Measurements from ENCODE around the gene GALNT17.

GALNT17 gene

DNA sequence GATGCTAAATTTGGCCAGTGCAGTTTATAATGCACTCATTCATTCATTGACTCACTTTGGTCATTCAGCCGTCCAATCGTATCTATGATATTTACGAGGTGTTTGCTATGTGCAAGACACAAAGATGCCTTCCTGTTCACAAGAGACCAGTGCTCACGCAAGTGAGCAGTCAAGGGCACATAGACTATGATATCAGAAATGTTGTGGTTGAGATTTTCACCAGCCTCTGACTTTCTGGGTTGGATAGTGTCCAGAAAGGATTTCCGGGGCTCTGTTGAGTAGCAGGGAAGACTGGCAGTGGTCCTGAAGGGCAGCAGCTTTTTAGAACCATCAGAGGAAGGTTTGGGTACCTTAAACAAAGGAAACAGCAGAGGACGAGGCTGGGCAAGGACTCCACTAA is 191.8 kb downstream of the GALNT17 start:
- Histone ChIP-seq H3K36me3 (ENCODE audit: control insufficient read depth, insufficient read depth, low read length) (no peaks in the 10 kb centered on the region), H3K4me3 (replicated peaks; ENCODE audit: low read depth, low read length) (no peak overlapping the region)

DNA sequence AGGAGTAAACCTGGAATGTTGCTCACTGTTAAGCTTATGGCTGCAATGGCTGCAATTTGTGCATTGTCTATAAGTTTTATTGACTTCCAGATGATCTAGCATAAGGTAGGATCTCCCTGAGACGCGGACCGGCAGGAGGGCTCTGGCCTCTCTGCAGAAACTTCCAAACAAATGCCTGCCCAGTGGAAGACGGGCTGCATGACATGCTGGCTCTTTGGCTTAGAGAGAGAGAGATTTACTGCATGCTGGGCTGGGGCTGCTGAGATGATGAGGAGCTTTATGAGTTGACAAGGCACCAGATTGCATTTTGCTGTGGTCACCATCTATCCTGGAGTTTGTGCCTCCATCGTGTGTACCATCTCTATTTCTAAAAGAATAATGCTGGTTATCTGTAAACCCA is 193.2 kb downstream of the GALNT17 start:
- Histone ChIP-seq H3K36me3 (ENCODE audit: control insufficient read depth, insufficient read depth, low read length) (no peaks in the 10 kb centered on the region), H3K4me3 (replicated peaks; ENCODE audit: low read depth, low read length) (no peak overlapping the region), H3K27me3 (replicated peaks; ENCODE audit: control insufficient read depth, insufficient read depth, low read length) (no peaks in the 10 kb centered on the region)
- no peak for DNase-seq (ENCODE audit: extremely low read depth, insufficient read length)
- TF ChIP-seq CTCF (IDR thresholded peaks at IDR 0.05; ENCODE audit: insufficient read depth, low read length, poor library complexity, severe bottlenecking) = no peak

More for the DNA sequence above, 191.8 kb downstream of the GALNT17 start:
- TF ChIP-seq CTCF (IDR thresholded peaks at IDR 0.05; ENCODE audit: insufficient read depth, low read length, poor library complexity, severe bottlenecking) = no peak
- H3K27me3 ChIP-seq (replicated peaks; ENCODE audit: control insufficient read depth, insufficient read depth, low read length) = no peaks in the 10 kb centered on the region
- DNase-seq (ENCODE audit: extremely low read depth, insufficient read length) = no peak

- Histone ChIP-seq H3K36me3 (ENCODE audit: control insufficient read depth, insufficient read depth, low read length) (no peaks in the 10 kb centered on the region), H3K4me3 (replicated peaks; ENCODE audit: low read depth, low read length) (no peak overlapping the region), H3K27me3 (replicated peaks; ENCODE audit: control insufficient read depth, insufficient read depth, low read length) (no peaks in the 10 kb centered on the region)
- DNase-seq (ENCODE audit: extremely low read depth, insufficient read length) = no peak
- TF ChIP-seq CTCF (IDR thresholded peaks at IDR 0.05; ENCODE audit: insufficient read depth, low read length, poor library complexity, severe bottlenecking) = no peak
Observed at GRCh38 chr7:71326595-71326994, 194.7 kb downstream of the GALNT17 start.

DNA sequence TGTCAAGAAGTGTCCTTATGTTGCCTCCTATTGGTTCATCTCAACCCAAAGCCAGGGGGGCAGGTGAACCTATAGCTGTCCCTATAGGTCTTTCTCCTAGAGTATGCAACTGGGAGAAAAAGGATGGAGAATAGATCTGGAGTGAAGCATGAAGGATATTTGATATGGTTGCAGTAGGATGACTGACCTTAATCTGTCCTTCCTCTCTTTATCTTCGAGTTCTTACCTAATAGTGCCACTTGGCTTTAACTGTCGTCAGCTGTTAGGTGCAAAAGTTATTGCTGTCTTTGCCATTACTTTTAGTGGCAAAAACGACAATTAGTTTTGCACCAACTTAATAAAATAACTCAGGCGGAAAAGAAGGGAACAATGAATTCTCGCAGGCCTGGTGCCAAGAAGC is 196.0 kb downstream of the GALNT17 start:
- Histone ChIP-seq H3K36me3 (ENCODE audit: control insufficient read depth, insufficient read depth, low read length) (no peaks in the 10 kb centered on the region), H3K4me3 (replicated peaks; ENCODE audit: low read depth, low read length) (no peak overlapping the region), H3K27me3 (replicated peaks; ENCODE audit: control insufficient read depth, insufficient read depth, low read length) (no peaks in the 10 kb centered on the region)
- DNase-seq (ENCODE audit: extremely low read depth, insufficient read length) = no peak
- no peak for TF ChIP-seq CTCF (IDR thresholded peaks at IDR 0.05; ENCODE audit: insufficient read depth, low read length, poor library complexity, severe bottlenecking)

DNA sequence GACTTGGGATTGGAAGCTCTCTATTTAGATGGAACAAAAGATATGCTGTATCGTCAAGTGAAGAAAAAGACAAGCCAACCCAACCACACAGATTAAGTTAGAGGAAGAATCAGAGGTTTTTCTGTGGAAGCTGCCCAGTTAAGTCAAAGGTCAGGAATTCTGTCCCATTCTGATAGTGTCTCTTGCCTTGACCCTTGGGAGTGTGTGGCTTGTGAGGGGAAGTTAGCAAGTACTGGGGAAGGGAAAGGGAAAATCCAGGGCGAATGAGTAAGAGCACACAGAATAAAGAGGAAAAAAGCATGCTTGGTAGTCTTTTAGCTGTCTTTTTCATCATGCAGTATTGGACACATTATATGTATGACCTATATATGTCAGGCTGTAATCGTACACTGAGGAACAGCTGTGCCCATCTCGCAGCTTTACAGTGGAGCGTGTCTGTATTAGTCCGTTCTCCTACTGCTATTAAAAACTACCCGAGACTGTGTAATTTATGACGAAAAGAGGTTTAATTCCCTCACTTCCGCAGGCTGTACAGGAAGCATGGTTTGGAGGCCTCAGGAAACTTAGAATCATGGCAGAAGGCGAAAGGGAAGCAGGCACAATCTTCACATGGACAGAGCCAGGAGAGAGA is 197.2 kb downstream of the GALNT17 start:
- Histone ChIP-seq H3K27me3 (replicated peaks; ENCODE audit: control insufficient read depth, insufficient read depth, low read length) (no peaks in the 10 kb centered on the region), H3K36me3 (ENCODE audit: control insufficient read depth, insufficient read depth, low read length) (no peaks in the 10 kb centered on the region), H3K4me3 (replicated peaks; ENCODE audit: low read depth, low read length) (no peak overlapping the region)
- DNase-seq (ENCODE audit: extremely low read depth, insufficient read length) = no peak
- TF ChIP-seq CTCF (IDR thresholded peaks at IDR 0.05; ENCODE audit: insufficient read depth, low read length, poor library complexity, severe bottlenecking) = no peak

- no peak overlapping the region for H3K4me3 ChIP-seq (replicated peaks; ENCODE audit: low read depth, low read length)
- H3K36me3 ChIP-seq (ENCODE audit: control insufficient read depth, insufficient read depth, low read length) = no peaks in the 10 kb centered on the region
- TF ChIP-seq CTCF (IDR thresholded peaks at IDR 0.05; ENCODE audit: insufficient read depth, low read length, poor library complexity, severe bottlenecking) = no peak
- no peak for DNase-seq (ENCODE audit: extremely low read depth, insufficient read length)
- H3K27me3 ChIP-seq (replicated peaks; ENCODE audit: control insufficient read depth, insufficient read depth, low read length) = no peaks in the 10 kb centered on the region
Observed at GRCh38 chr7:71332207-71332606, 200.3 kb downstream of the GALNT17 start.
